Liver (tissue), 9 donors: ENCODE results near the gene DMD. TPM values are rescaled to one million over a fixed set of nuclear protein-coding genes. Genes with fewer than 3 reads are reported as not detected.

Experiments used
- DNase-seq: peaks from one replicate; pipeline ENCODE4 v3.0.0-alpha.2; 2017; ENCODE audit warnings: low spot score
- H3K27ac ChIP-seq, 2 donors: one replicate each; pipeline ENCODE4 v1.7.0; 2013; ENCODE audit warnings: inconsistent platforms in 2 of 2, low read length in 2 of 2, control low read depth in 1 of 2, low read depth in 1 of 2, mild to moderate bottlenecking in 1 of 2
- H3K27me3 ChIP-seq, 4 donors: one replicate each; pipeline versions ENCODE4 v1.6.1 to v1.7.0; 2013; ENCODE audit warnings: low read length in 3 of 4, inconsistent platforms in 1 of 4, mild to moderate bottlenecking in 1 of 4, moderate library complexity in 1 of 4; ENCODE audit not compliant: control insufficient read depth in 4 of 4, insufficient read depth in 4 of 4
- H3K36me3 ChIP-seq, 4 donors: one replicate each; pipeline versions ENCODE4 v1.6.1 to v1.7.0; 2013; ENCODE audit warnings: low read length in 3 of 4, mild to moderate bottlenecking in 3 of 4, low read depth in 1 of 4, moderate library complexity in 1 of 4; ENCODE audit not compliant: control insufficient read depth in 4 of 4, insufficient read depth in 3 of 4
- H3K4me1 ChIP-seq, 4 donors: one replicate each; pipeline versions ENCODE4 v1.6.1 to v1.7.0; 2013; ENCODE audit warnings: low read length in 3 of 4, mild to moderate bottlenecking in 3 of 4, moderate library complexity in 1 of 4; ENCODE audit not compliant: control insufficient read depth in 4 of 4, insufficient read depth in 4 of 4
- H3K4me3 ChIP-seq, 3 donors: one replicate each; pipeline versions ENCODE4 v1.6.1 to v1.7.0; 2013; ENCODE audit warnings: low read length in 3 of 3, control low read depth in 1 of 3, low read depth in 1 of 3, mild to moderate bottlenecking in 1 of 3
- H3K9ac ChIP-seq, 2 donors: one replicate each; pipeline ENCODE4 v1.7.0; 2013; ENCODE audit warnings: low read length in 2 of 2, mild to moderate bottlenecking in 2 of 2, moderate library complexity in 2 of 2, control low read depth in 1 of 2, low read depth in 1 of 2
- H3K9me3 ChIP-seq, 4 donors: one replicate each; pipeline versions ENCODE4 v1.6.1 to v1.7.0; 2013; ENCODE audit warnings: low read length in 3 of 4; ENCODE audit not compliant: control insufficient read depth in 4 of 4
- EGR1 ChIP-seq, 2 donors: IDR thresholded peaks; 2 replicates each; pipeline ENCODE4 v1.6.1; 2016 to 2018; ENCODE audit warnings: antibody characterized with exemption in 2 of 2, low read depth in 2 of 2
- FOXA1 ChIP-seq: IDR thresholded peaks from 2 replicates; pipeline ENCODE4 v1.6.1; 2016; ENCODE audit warnings: antibody characterized with exemption
- GABPA ChIP-seq, 2 donors: IDR thresholded peaks in 1 of 2; conservative IDR thresholded peaks in 1 of 2; 2 replicates each; pipeline ENCODE4 v1.6.1; 2016; ENCODE audit warnings: antibody characterized with exemption in 2 of 2, mild to moderate bottlenecking in 1 of 2, moderate library complexity in 1 of 2
- HNF4A ChIP-seq, 2 donors: conservative IDR thresholded peaks; 2 replicates each; pipeline ENCODE4 v1.6.1; 2016; ENCODE audit warnings: antibody characterized with exemption in 2 of 2, mild to moderate bottlenecking in 2 of 2
- JUND ChIP-seq, 2 donors: IDR thresholded peaks; 2 replicates each; pipeline ENCODE4 v1.6.1; 2016; ENCODE audit warnings: antibody characterized with exemption in 2 of 2
- MAX ChIP-seq: IDR thresholded peaks from 2 replicates; pipeline ENCODE4 v1.6.1; 2016; ENCODE audit warnings: antibody characterized with exemption
- NR2F2 ChIP-seq: IDR thresholded peaks from 2 replicates; pipeline ENCODE4 v1.6.1; 2016; ENCODE audit warnings: antibody characterized with exemption
- RAD21 ChIP-seq, 2 donors: IDR thresholded peaks; 2 replicates each; pipeline ENCODE4 v1.6.1; 2016; ENCODE audit warnings: antibody characterized with exemption in 2 of 2, mild to moderate bottlenecking in 2 of 2
- REST ChIP-seq: IDR thresholded peaks from 2 replicates; pipeline ENCODE4 v1.6.1; 2016; ENCODE audit warnings: antibody characterized with exemption, mild to moderate bottlenecking
- RXRA ChIP-seq, 2 donors: IDR thresholded peaks; 2 replicates each; pipeline ENCODE4 v1.6.1; 2017 to 2018; ENCODE audit warnings: antibody characterized with exemption in 2 of 2, mild to moderate bottlenecking in 1 of 2
- SP1 ChIP-seq: IDR thresholded peaks from 2 replicates; pipeline ENCODE4 v1.6.1; 2018; ENCODE audit warnings: antibody characterized with exemption, mild to moderate bottlenecking
- TAF1 ChIP-seq: conservative IDR thresholded peaks from 2 replicates; pipeline ENCODE4 v1.6.1; 2016; ENCODE audit warnings: antibody characterized with exemption, mild to moderate bottlenecking
- YY1 ChIP-seq: IDR thresholded peaks from 2 replicates; pipeline ENCODE4 v1.6.1; 2016; ENCODE audit warnings: antibody characterized with exemption, mild to moderate bottlenecking
- ZBTB33 ChIP-seq: IDR thresholded peaks from 2 replicates; pipeline ENCODE4 v1.6.1; 2016; ENCODE audit warnings: antibody characterized with exemption
- WGBS: extraction: QIAGEN DNeasy Blood & Tissue Kit; methylation state at CpG from one replicate; pipeline ENCODE4 v1.1.7; 2013; 5-methylcytosine and 5-hydroxymethylcytosine counted together
- polyA plus RNA-seq, 2 donors: library from polyadenylated mRNA; stranded (reverse) in 1 of 2; unstranded in 1 of 2; fragments of 200-250 nt in 1 of 2; fragments of >200 nt in 1 of 2; fragmentation: Nextera tagmentation in 1 of 2; extraction: Ambion mirVana in 1 of 2; gene quantifications; one replicate each; pipeline versions ENCODE4 v1.2.1 to v1.2.3, GENCODE V29; 2013 to 2015
- total RNA-seq, 2 donors: library from RNA; depleted of rRNA; stranded (reverse); fragments of >200 nt; gene quantifications; one replicate each; pipeline ENCODE4 v1.2.3, GENCODE V29; 2014
- TF ChIP-seq, protein P1 (sequence below): IDR thresholded peaks from 2 replicates; pipeline ENCODE4 v1.6.1; 2016; ENCODE audit warnings: antibody characterized with exemption
- TF ChIP-seq, protein P2 (sequence below): fragments of 150-350 bp; IDR thresholded peaks from 2 replicates; pipeline ENCODE4 v1.5.1; 2017; ENCODE audit warnings: improper control_type of control experiment, low read depth, low read length; ENCODE audit not compliant: missing input control
- donor health status: healthy.
- donor health status: healthy.
- donor health status: healthy.
- donor health status: healthy.
- donor health status: healthy.

DMD gene
- total and polyA plus RNA-seq, 4 donors, result 14.6 to 61.9 (median 23.9) TPM

- 90% methylated on average over 4 of the region's 4 CpGs for WGBS
- no peak overlapping the region for H3K9ac ChIP-seq
- H3K27ac ChIP-seq, result no peak overlapping the region
- no peaks in the 10 kb centered on the region for H3K27me3 ChIP-seq
- H3K4me1 ChIP-seq, result peaks cover 0 to 6% (median 0%) of the 10 kb centered on the region in 4 donors
- no peak overlapping the region for H3K4me3 ChIP-seq
- no peak for DNase-seq
- H3K36me3 ChIP-seq, result no peaks in the 10 kb centered on the region
- no peaks in the 10 kb centered on the region for H3K9me3 ChIP-seq
- no peak for TF ChIP-seq NR2F2
- no peak for TF ChIP-seq JUND (IDR thresholded peaks at IDR 0.05)
- TF ChIP-seq, protein P1, sequence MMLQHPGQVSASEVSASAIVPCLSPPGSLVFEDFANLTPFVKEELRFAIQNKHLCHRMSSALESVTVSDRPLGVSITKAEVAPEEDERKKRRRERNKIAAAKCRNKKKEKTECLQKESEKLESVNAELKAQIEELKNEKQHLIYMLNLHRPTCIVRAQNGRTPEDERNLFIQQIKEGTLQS, result no peak
- no peak for TF ChIP-seq EGR1 (IDR thresholded peaks at IDR 0.05; ENCODE audit: low read depth in 2 of 2)
- TF ChIP-seq RAD21 (IDR thresholded peaks at IDR 0.05), result no peak
- TF ChIP-seq REST, result no peak
- no peak for TF ChIP-seq RXRA (IDR thresholded peaks at IDR 0.05)
- TF ChIP-seq HNF4A (conservative IDR thresholded peaks at IDR 0.05), result no peak
- no peak for TF ChIP-seq SP1
- TF ChIP-seq TAF1, result no peak
- TF ChIP-seq, protein P2, sequence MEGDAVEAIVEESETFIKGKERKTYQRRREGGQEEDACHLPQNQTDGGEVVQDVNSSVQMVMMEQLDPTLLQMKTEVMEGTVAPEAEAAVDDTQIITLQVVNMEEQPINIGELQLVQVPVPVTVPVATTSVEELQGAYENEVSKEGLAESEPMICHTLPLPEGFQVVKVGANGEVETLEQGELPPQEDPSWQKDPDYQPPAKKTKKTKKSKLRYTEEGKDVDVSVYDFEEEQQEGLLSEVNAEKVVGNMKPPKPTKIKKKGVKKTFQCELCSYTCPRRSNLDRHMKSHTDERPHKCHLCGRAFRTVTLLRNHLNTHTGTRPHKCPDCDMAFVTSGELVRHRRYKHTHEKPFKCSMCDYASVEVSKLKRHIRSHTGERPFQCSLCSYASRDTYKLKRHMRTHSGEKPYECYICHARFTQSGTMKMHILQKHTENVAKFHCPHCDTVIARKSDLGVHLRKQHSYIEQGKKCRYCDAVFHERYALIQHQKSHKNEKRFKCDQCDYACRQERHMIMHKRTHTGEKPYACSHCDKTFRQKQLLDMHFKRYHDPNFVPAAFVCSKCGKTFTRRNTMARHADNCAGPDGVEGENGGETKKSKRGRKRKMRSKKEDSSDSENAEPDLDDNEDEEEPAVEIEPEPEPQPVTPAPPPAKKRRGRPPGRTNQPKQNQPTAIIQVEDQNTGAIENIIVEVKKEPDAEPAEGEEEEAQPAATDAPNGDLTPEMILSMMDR, result no peak
Measured at GRCh38 chrX:31665454-31665853, 1545.9 kb downstream of the DMD start.

DNA sequence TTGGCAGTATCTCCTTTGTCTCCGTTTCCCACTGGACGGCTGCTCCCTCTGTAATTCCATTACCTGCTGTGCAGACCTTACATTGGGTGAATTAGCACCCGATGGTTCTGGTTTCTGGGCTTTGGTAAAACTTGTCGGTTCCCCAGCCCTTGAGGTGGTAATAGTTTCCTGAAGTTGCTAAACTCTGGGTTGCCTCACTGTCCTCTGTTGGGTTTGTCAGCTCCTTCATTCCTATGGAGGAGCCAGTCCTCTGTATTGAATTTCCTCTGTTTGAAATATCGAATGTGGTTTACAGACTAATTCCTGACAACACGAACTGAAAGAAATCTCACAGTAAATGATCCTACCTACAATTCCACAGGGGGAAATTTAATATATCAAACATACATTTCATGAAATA is 1548.2 kb downstream of the DMD start:
- Histone ChIP-seq H3K27ac (no peak overlapping the region), H3K27me3 (no peaks in the 10 kb centered on the region), H3K4me1 (peaks cover 0 to 6% (median 0%) of the 10 kb centered on the region in 4 donors), H3K36me3 (no peaks in the 10 kb centered on the region), H3K9me3 (no peaks in the 10 kb centered on the region), H3K4me3 (no peak overlapping the region), H3K9ac (no peak overlapping the region)
- WGBS, result 93% methylated on average over 6 of the region's 6 CpGs
- no peak for DNase-seq
- TF ChIP-seq RAD21 (IDR thresholded peaks at IDR 0.05) (no peak), RXRA (IDR thresholded peaks at IDR 0.05) (no peak), GABPA (IDR thresholded peaks at IDR 0.05 in 1 of 2, conservative IDR thresholded peaks at IDR 0.05 in 1 of 2) (no peak), MAX (no peak), ZBTB33 (no peak), EGR1 (IDR thresholded peaks at IDR 0.05; ENCODE audit: low read depth in 2 of 2) (no peak), FOXA1 (no peak), JUND (IDR thresholded peaks at IDR 0.05) (no peak), YY1 (no peak), TAF1 (no peak), HNF4A (conservative IDR thresholded peaks at IDR 0.05) (no peak)
- TF ChIP-seq, protein P1, result no peak
- TF ChIP-seq, protein P2, result no peak
